Stimulated activated CD4-positive, alpha-beta T cell treated with anti-CD3 and anti-CD28 coated beads, TNF-alpha, amount 100 ng/mL, for 4 hours (primary cell): ENCODE measurements around the gene NPHP4.

Experiments used
- DNase-seq, 3 experiments: peaks; one replicate each; pipeline ENCODE4 v3.0.0-alpha.2; 2020; ENCODE audit warnings: low read depth in 3 of 3

Gene NPHP4

DNA sequence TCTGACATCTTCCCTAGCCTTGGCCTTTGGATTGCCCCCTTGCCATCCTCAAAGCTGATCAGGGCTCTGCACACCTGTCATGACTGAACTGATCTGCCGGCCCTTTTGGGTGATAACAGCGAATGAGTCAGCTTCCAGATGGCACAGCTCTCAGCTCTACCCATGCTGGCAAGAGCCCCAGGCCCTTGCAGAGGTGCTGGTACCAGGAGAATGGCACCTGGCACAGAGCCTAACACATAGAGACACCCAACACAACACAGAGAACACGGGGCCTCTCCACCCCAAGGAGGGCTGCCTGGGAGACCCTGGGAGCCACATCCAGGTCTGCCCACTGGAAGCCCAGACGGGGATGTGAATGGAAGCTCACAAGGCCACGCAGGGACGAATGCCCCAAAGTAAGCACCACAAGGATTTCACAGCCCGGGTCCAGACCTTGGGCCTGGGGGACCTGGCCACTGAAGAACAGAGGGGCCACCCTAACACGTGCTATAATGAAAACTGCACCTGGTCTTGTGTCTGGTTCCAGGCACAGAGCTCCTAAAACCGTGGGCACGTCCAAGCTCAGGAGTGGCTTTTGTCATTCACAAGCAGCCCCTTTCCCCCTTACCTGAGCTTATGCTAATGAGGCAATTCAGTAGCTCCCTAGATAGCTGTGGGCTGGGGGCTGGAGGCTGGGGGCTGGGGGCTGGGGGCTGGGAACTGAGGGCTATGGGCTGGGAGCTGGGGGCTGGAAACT, 160.5 kb downstream of the NPHP4 start:
- no peak for DNase-seq

DNA sequence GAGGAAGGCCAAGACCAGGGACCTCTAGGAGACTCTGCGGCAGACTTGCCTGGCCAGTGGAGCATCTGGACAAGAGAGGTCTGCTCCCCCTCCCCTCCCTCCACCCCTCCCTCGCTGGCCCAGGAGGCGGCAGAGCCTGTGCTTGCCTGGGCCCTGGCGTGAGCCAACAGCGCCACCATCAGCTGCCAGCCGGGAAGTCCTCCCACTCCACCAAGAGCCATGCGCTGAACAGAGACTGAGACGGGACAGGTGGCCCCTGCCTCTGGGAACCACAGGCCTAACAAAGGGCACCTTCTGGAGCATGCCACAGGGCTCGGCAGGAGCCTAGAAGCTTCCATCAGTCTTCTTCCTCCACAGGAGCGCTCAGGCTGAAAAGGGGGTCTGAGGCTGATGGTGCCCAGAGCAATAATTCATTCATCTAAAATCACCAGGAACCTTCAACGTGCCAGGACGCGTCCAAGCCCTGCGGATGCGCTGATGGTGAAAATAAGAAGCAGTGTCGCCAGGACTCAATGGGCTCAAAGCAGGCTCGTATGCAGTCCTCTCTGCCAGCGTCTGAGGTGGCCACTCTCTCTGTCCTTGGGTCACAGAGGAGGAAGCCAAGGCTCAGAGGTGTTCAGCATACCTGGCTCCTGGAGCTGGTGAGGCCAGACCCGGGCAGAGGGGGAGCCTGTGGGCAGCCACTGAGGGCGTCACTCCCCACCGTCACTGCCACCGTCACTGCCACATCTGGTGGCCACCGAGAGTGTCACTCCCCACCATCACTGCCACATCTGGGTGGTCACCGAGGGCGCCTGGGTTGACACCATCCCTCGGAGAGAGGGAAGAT, 161.2 kb downstream of the NPHP4 start:
- no peak for DNase-seq

DNA sequence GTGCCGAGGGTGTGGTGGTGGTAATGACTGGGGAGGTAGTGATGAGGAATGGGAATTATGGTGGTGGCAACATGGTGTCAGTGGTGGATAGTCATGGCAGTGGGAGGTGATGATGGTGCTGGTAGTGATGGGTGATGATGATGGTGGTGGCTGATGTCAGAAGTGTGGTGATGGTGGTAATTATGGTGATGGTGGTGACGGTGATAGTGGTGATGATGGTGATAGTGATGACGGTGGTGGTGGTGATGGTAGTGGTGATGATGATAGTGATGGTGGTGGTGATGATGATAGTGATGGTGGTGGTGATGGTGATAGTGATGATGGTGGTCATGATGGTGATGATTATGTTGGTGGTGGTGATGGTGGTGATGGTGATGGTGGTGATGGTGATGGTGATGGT, 162.8 kb downstream of the NPHP4 start:
- DNase-seq, result no peak

DNA sequence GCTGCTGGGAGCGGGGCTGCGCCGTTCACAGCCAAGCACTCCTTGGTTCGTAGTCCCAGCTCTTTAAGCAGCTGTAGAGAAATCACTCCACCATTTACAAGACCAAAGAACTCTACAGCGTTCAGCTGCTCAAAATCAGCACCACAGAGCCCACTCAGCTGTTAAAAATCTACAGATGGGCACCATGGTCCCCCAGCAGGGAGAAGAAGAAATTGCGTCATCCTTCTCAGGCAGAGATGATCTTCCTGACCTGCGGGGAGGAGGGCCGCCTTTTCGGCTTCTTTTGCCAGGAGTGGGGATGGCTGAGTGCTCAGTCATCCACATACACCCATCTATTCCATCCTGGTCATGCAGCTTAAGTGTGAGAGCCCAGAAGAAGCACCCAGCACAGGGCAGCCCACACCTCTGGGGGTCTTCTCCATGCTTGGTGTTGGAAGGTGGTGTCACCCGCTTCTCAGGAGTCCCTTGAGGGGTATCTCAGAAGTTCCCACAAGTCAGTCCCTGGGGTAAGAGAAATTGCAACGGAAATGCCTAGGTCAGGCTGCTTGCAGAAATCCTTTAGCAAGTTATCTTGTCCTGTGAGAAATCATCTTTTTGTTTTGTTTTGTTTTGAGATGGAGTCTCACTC, 163.8 kb downstream of the NPHP4 start:
- no peak for DNase-seq

DNA sequence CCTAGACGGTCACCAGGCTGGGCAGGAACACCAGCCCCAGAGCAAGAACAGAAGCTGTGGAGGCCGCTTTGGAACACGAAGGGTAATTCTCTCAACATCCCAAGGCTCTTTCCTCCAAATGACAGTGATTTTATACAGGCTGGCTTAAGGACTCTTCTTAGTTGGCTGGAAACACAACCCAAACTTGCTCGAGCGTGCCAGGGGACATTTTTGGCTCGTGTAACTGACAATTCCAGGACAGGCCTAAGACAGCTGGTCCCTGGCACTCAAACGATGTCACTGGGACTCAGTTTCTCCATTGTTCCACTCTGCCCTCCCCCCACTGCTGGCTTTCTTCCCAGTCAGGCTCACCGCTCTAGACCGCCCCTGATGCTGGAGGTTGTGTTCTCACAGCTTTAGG, 164.7 kb downstream of the NPHP4 start:
- DNase-seq, result no peak

DNA sequence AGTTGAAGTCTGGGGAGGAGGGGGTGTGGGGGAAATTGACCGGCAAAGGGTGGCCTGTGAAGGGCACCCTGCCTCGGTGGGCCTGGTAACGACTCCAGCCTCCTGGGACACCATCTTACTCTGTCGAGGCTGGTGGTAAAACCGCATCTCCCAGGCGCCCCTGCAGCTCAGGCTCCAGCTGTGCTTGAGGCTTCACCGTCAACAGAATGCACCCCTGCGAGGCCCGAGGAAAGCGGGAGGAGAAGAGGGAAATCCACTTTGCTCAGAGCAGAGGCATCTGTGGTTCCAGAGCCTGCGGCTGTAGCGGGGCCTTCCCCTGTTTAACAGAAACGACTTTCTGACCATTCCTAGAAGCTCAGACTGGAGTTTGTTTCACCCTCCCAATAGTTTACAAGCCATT, 165.6 kb downstream of the NPHP4 start:
- no peak for DNase-seq

DNA sequence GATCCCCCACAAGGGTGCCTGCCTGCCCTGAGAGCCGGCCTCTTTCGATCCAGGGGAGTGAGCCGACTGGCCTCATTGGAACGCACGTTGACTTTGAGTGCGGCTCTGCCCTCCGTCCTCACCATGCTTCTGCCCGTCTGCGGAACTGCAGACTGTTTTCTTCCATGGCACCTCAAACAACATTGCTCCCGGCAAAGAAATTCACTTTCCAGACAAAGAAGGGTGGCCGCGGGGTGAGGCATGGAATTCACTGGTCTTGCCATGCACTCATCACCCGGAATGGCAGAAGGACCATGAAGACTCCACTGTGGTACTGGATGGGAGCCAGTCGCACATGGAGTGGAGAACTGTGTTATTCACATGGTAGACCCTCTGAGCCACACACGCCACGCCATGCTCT, 169.5 kb downstream of the NPHP4 start:
- DNase-seq, result no peak

DNA sequence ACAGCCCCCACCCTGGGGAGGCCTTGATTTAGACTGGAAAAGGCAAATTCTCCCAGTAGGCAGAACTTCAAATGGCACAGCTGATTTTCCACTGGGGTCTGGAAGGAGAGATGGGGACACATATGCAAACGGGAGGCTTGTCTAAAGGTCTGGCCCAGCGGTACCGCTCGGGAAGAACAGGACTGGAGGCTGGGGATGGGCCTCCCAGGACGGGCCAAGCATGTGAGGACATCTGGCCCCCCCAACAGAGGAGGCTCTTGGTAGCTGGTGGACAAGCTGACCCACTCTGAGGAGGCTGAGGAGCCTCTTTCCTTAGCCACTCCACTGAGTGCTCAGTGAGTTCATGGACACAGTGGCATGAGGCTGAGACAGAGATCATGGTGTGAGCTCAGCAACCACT, 170.0 kb downstream of the NPHP4 start:
- no peak for DNase-seq

DNA sequence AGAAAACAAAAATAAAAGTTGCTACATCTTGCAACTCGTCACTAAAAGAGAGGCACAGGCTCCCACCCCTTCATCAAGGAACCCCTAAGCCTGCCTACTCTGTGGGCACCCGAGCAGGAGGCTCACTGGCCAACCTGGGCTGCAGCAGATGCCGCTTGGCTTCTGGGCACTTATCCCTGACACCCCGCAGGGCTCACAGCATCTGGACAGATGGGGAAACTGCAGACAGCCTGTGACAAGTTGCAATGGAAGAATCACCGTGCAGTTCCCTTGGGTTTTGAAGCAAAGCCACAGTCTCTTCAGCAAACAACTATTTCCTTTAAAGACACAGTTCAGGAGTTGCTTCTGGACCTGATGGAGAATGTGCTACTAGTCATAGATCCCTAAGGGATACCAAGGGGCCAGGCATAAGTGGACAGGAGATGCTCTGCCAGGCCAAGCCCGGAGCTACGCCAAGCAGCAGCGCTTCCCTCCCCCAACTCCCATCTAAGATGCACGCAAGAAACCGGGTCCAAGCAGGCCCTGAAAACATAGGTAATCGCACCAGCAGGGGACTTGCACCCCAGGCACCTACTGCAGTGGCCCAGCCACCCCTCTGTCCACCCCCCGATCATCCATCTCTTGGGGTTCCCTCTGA, 170.6 kb downstream of the NPHP4 start:
- DNase-seq, result no peak

DNA sequence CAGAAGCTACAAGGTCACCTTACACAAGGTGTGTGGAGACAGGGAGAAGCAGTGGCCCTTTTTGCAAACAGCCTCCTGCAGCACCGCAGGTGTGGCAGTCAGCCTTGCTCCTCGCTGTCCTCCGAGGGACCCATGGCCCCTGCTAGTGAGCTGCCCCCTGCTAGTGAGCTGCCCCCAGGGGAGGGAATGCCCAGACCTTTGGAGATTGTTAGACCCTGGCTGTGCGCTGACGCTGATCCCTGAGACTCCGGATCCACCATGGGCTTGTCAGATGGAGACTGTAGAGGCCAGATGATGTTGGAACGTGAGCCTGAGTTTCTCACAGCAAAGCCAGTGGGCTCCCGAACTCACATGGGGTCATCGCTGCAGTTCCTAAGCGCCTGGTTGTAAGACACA, 172.2 kb downstream of the NPHP4 start:
- DNase-seq, result no peak

DNA sequence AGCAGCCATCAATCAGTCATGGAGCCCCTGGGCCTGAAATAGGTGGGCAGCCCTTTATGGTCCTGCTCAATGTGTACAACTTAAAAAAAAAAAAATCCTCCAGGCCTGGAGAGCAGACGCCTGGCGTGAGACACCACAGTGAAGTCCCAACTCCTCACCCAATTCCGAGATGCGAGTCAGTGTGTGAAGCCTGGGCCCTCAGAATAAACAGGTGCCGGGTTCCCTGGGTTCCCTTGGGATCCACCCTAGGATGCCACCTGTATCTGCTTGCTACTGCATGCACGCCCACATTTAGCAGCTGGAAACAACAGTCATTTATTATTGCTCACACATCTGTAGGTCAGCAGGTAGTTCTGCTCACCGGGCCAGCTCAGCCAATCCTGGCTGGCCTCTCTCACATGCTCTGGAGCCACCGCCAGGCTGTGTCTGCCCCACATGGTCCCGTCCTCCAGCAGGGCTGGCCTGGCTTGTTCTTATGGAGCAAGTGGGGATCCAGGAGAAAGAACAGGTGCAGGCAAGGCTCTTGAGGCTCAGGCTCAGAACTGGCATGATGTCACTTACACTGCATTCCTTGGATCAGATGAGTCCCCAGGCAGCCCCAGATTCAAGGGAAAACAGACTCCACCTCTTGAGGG, 172.7 kb downstream of the NPHP4 start:
- no peak for DNase-seq

DNA sequence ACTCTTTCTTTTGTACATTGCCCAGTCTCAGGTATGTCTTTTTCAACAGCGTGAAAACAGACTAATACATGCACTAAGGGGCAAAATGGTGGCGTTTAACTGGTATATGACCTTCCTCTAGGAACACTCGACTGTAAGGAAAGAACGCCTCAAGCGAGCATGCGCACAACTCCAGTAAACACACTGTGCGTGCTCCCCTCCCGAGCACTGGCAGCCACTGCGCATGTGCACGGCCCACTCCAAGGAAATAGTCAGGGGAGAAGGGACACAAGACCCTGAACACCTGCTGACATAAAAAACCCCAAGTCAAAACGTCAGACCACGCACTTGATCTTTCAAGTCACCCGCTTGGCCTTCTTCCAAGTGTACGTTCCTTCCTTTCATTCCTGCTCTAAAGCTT, 173.5 kb downstream of the NPHP4 start:
- no peak for DNase-seq

DNA sequence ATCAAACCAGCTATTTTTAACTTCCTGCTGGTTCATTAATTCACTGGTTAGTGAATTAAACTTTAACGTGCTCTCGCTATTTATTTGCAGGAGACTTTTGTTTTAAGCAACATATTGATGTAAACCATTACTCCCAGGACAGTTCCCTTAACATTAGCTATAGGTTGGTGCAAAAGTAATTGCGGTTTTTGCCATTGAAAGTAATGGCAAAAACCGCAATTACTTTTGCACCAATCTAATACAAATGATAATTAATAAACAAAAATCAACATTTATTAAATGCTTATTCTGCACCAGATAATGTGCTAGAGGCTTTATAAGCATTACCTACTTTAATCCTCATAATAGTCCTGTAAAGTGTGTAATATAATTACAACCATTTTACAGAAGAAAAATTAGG, 176.5 kb downstream of the NPHP4 start:
- DNase-seq, result no peak

DNA sequence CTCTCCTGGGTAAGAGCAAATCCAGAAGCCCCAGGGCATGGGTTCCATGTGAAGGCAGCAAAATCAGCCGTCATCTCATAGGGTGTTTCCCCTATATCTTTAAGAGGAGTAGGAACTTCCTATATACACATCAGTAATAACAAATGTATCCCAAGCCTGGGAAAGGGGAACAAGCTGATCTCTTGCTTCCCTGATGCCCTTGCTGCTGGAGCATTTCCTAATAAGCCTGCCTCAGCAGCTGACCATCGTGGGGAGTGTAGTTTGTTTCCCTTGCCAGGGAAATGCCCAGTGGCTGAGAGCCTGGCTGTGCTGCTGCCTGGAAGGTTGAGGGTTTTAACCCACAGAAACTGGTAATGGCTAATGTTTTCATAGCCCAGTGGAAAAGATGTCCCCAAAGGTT, 177.0 kb downstream of the NPHP4 start:
- no peak for DNase-seq

DNA sequence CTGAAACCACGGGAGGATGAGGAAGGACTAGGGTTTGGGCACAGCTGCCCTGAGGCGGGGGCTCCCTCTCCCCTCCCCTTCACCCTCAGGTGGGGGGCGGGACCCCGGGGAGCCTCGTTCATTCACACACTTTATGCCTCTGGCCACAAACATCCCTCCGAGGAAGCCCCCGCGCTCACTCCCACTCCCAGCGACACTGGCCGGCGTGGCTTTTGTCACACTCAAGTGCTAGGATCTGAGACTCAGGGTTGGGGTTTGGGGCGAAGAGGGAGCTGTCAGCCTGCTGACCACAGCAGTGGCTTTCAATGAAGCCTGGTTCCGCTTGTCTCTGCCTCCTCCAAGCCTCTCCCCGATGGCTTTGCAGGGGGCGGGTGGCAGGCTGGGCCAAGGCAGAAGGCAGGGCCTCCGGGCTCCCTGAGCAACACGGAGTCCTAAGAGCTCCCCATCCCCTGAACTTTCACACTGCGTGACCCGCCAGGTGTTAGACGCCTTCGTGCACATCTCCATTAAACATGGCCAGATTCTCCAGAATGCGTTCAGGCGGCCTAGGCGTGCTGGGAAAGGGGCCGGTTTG, 178.1 kb downstream of the NPHP4 start:
- no peak for DNase-seq

DNA sequence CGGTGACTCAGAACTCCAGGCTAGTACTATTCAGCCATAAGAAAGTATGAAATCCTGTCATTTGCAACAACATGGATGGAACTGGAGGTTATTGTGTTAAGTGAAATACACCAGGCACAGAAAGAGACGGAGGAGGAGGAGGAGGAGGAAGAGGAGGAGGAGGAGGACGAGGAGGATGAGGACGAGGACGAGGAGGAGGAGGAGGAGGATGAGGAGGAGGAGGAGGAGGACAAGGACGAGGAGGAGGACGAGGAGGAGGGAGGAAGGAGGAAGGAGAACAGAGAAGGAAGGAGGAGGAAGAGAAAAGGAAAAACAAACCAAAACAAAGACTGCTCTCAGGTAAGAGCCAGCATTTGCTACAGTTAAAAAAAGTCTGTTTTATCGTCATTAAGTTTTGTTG, 178.7 kb downstream of the NPHP4 start:
- DNase-seq, result no peak
